HL-60 (cell line): Measurements from ENCODE around the gene TTF2.

Source experiments
- DNase-seq, 2 experiments: peaks; one replicate each; pipeline ENCODE4 v3.0.0-alpha.2; 2010 to 2020; ENCODE audit warnings: low read depth in 1 of 2, low spot score in 1 of 2
- H3K27ac ChIP-seq: fragments of 250-450 bp; sonication (Bioruptor Pico); replicated peaks from 2 replicates; pipeline ENCODE4 v1.5.1; 2020; ENCODE audit warnings: mild to moderate bottlenecking, moderate library complexity
- H3K27me3 ChIP-seq: fragments of 250-450 bp; sonication (Bioruptor Pico); 2 replicates; pipeline ENCODE4 v1.5.1; 2021; ENCODE audit warnings: mild to moderate bottlenecking, moderate library complexity; ENCODE audit not compliant: insufficient read depth, poor library complexity, severe bottlenecking
- H3K4me3 ChIP-seq: replicated peaks from 2 replicates; pipeline ENCODE4 v1.5.1; 2011; ENCODE audit warnings: mild to moderate bottlenecking, control low read depth, low read length; ENCODE audit not compliant: insufficient read depth
- GABPA ChIP-seq: IDR thresholded peaks from 2 replicates; pipeline ENCODE4 v1.6.1; 2012; ENCODE audit warnings: low read depth
- POLR2AphosphoS5 ChIP-seq: IDR thresholded peaks from 2 replicates; pipeline ENCODE4 v1.6.1; 2012; ENCODE audit warnings: low read depth
- SPI1 ChIP-seq: IDR thresholded peaks from 2 replicates; pipeline ENCODE4 v1.6.1; 2012; ENCODE audit warnings: low read depth, mild to moderate bottlenecking, borderline replicate concordance
- long read RNA-seq: library from polyadenylated mRNA; unstranded; transcript quantifications from one replicate; pipeline ENCODE4 v2.0.0, GENCODE V29; 2020
- TF ChIP-seq, protein P1 (sequence below): IDR thresholded peaks from 2 replicates; pipeline ENCODE4 v1.6.1; 2012; ENCODE audit warnings: low read depth; ENCODE audit not compliant: insufficient replicate concordance
- TF ChIP-seq, protein P2 (sequence below): IDR thresholded peaks from one replicate; pipeline ENCODE4 v1.5.1; 2011; ENCODE audit warnings: low read length, control low read depth, inconsistent platforms; ENCODE audit not compliant: insufficient read depth

Gene TTF2
- long read RNA-seq, full-length matches to known transcripts, result 56 of 311 reads
- long read RNA-seq, partial matches to known transcripts, result 153 of 311 reads
- long read RNA-seq, other reads (novel, unspliced or antisense), result 102 of 311 reads

DNA sequence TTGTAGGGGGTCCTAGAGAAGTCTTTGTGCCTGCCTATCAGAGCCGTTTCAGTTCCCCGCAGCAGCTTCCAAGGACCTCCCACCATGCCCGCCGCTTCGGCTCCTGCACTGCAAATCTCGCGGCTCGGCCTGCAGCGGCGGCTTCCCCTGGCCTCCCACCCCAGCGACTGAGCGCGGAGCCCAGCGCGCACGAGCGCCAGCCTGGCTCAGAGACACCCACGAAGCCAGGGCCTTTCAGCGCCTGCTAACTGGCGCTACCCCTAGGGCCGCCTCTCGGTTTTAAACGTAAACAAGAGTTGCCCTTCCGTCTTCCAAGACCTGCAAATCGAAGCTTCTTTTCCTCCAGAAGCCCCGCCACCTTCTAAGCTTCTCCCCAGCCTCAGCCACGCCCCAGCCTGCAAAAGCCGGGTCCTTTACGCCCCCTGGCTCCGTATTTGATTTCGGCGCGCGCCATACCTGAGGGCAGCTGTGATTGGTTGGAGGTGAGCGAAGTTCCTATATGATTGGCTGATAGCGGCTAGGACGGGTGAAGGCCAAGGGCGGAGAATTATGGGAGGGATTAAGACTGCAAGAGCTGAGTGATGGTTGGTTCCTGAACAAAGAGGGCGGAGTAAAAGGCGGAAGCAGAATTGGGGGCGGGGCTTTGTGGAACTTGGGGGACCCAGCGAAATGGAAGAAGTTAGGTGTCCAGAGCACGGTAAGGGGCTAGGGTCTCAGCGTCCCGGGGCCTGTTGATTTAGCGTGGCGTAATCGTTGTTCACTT lies at the start of gene TTF2:
Gene TTF2, plus strand, starts transcription at position 649 of the 763 bp plus-strand sequence. Its CDS starts 21 bp downstream, at position 670.
- peak within 1 kb of the TSS; percentile 92 for H3K27ac ChIP-seq
- peak within 1 kb of the TSS; percentile 95 for H3K4me3 ChIP-seq
- peak; percentile 57 for TF ChIP-seq POLR2AphosphoS5
- no peak; the same call in 1 of the 2 replicates for TF ChIP-seq GABPA
- TF ChIP-seq SPI1, result no peak
- TF ChIP-seq, protein P1, sequence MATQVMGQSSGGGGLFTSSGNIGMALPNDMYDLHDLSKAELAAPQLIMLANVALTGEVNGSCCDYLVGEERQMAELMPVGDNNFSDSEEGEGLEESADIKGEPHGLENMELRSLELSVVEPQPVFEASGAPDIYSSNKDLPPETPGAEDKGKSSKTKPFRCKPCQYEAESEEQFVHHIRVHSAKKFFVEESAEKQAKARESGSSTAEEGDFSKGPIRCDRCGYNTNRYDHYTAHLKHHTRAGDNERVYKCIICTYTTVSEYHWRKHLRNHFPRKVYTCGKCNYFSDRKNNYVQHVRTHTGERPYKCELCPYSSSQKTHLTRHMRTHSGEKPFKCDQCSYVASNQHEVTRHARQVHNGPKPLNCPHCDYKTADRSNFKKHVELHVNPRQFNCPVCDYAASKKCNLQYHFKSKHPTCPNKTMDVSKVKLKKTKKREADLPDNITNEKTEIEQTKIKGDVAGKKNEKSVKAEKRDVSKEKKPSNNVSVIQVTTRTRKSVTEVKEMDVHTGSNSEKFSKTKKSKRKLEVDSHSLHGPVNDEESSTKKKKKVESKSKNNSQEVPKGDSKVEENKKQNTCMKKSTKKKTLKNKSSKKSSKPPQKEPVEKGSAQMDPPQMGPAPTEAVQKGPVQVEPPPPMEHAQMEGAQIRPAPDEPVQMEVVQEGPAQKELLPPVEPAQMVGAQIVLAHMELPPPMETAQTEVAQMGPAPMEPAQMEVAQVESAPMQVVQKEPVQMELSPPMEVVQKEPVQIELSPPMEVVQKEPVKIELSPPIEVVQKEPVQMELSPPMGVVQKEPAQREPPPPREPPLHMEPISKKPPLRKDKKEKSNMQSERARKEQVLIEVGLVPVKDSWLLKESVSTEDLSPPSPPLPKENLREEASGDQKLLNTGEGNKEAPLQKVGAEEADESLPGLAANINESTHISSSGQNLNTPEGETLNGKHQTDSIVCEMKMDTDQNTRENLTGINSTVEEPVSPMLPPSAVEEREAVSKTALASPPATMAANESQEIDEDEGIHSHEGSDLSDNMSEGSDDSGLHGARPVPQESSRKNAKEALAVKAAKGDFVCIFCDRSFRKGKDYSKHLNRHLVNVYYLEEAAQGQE, result peak; percentile 69
- TF ChIP-seq, protein P2, sequence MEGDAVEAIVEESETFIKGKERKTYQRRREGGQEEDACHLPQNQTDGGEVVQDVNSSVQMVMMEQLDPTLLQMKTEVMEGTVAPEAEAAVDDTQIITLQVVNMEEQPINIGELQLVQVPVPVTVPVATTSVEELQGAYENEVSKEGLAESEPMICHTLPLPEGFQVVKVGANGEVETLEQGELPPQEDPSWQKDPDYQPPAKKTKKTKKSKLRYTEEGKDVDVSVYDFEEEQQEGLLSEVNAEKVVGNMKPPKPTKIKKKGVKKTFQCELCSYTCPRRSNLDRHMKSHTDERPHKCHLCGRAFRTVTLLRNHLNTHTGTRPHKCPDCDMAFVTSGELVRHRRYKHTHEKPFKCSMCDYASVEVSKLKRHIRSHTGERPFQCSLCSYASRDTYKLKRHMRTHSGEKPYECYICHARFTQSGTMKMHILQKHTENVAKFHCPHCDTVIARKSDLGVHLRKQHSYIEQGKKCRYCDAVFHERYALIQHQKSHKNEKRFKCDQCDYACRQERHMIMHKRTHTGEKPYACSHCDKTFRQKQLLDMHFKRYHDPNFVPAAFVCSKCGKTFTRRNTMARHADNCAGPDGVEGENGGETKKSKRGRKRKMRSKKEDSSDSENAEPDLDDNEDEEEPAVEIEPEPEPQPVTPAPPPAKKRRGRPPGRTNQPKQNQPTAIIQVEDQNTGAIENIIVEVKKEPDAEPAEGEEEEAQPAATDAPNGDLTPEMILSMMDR, result no peak
- no peaks in the 10 kb centered on the region for H3K27me3 ChIP-seq
- peak; percentile 99 for DNase-seq

DNA sequence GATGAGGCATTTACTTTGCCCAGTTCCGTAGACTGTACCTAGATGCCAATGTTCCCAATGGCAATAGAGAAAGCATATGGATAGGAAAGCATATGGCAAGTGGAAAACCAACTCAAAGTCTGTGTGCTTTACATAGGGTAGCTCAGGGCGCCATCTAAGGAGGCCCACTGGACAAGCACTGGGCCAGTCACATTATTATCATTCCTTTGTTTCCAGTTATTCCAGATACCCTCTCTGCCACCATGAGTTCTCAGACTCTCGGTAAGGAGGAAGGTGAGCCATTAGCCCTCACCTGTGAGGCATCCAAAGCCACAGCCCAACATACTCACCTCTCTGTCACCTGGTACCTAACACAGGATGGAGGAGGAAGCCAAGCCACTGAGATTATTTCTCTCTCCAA lies 48.8 kb upstream of the TTF2 start:
- no peak for DNase-seq
- Histone ChIP-seq H3K27ac (no peak overlapping the region), H3K27me3 (no peaks in the 10 kb centered on the region), H3K4me3 (no peak overlapping the region)
- TF ChIP-seq, protein P2, result no peak
- TF ChIP-seq POLR2AphosphoS5, result no peak
- TF ChIP-seq, protein P1, result no peak

DNA sequence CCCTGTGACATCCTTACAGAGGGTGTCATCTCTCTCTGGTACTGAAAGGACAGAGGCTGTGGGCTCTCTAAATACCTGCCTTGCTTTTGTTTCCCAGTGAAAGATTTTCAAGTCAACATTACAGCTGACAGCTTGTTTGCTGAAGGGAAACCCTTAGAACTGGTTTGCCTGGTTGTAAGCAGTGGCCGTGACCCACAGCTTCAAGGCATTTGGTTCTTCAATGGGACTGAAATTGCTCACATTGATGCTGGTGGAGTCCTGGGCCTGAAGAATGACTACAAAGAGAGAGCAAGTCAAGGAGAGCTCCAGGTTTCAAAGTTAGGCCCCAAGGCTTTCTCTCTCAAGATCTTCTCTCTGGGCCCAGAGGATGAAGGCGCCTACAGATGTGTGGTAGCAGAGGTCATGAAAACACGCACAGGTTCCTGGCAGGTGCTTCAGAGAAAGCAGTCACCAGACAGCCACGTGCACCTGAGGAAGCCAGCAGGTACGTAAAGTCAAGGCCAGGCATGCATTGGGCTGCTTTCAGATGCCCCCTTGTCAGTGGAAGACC lies 46.7 kb upstream of the TTF2 start:
- no peak overlapping the region for H3K4me3 ChIP-seq
- no peaks in the 10 kb centered on the region for H3K27me3 ChIP-seq
- no peak for DNase-seq
- TF ChIP-seq, protein P2, result no peak
- no peak for TF ChIP-seq POLR2AphosphoS5
- TF ChIP-seq GABPA, result no peak
- TF ChIP-seq, protein P1, result no peak
- TF ChIP-seq SPI1, result no peak
- H3K27ac ChIP-seq, result no peak overlapping the region
